ENCODE data around the gene PHF19. TPM values are rescaled to one million over a fixed set of nuclear protein-coding genes. Genes with fewer than 3 reads are reported as not detected.

PHF19 gene
- polyA plus RNA-seq, 1 of the 3 experiments (the other 2 are of a cell fraction) = 33.4 TPM

DNA sequence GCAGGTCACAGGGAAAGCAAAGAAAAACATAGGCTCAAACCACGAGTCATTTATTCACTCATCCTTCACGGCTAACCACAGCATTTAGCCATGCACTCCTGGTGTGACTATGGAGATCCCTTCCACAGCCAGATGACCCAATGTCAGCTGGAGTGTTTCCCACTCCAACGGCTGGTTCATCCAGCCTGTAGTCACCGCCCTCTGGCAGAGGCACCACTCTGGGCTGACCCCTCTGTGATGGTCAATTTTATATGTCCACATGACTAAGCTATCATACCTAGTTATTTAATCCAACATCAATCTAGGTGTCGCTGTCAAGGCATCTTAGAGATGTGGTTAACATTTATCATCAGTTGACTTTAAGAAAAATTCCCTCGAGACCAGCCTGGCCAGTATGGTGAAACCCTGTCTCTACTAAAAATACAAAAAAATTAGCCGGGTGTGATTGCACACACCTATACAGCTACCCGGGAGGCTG, 9.5 kb upstream of the PHF19 start:
- Histone ChIP-seq H3K9me3 (no peaks in the 10 kb centered on the region), H3K27me3 (ENCODE audit: insufficient read depth) (no peaks in the 10 kb centered on the region), H3F3A (replicated peaks; ENCODE audit: insufficient read depth) (no peaks in the 10 kb centered on the region), H3K36me3 (replicated peaks in 1 of 2; ENCODE audit: control insufficient read depth in 1 of 2, insufficient read depth in 2 of 2, low read length in 1 of 2) (no peaks in the 10 kb centered on the region), H3K79me2 (ENCODE audit: insufficient read depth) (no peaks in the 10 kb centered on the region), H3K4me1 (ENCODE audit: control insufficient read depth in 1 of 2, insufficient read depth in 2 of 2, low read depth in 1 of 2, low read length in 1 of 2) (peaks cover 5 to 11% of the 10 kb centered on the region in 2 experiments; a peak in 2 of 4 replicates), H2AFZ (ENCODE audit: low read depth) (no peak overlapping the region), H3K9me2 (no peaks in the 10 kb centered on the region), H4K20me1 (ENCODE audit: insufficient read depth) (no peaks in the 10 kb centered on the region), H3K4me2 (no peak overlapping the region), H3K9ac (no peak overlapping the region), H3K27ac (ENCODE audit: low read depth in 2 of 2, low read length in 1 of 2) (no peak overlapping the region), H3K4me3 (ENCODE audit: low read depth in 2 of 2, low read length in 1 of 2) (no peak overlapping the region)
- POLR2A ChIA-PET = no interaction called here
- CTCF ChIA-PET = interaction anchor here (1.1 to 1.8 kb wide), 5 partner anchors 9 to 50 kb away, joined by 3 to 4 read pairs (median 4); no protein-coding TSS in a partner anchor
- WGBS (ENCODE audit: low lambda C conversion rate) = 68% methylated on average over 8 of the region's 8 CpGs
- DNase-seq = no peak
- TF ChIP-seq CHD2 (IDR thresholded peaks at IDR 0.05; ENCODE audit: low read length, partially characterized antibody) = no peak
- no peak for TF ChIP-seq SIN3A (IDR thresholded peaks at IDR 0.05; ENCODE audit: borderline replicate concordance, low read depth, low read length)
- peak; percentile 52; the same call in 1 of the 2 replicates for TF ChIP-seq JUND (IDR thresholded peaks at IDR 0.05)
- TF ChIP-seq EZH2phosphoT487 (IDR thresholded peaks at IDR 0.05; ENCODE audit: borderline replicate concordance, low read depth) = no peak
- TF ChIP-seq RXRA (IDR thresholded peaks at IDR 0.05; ENCODE audit: borderline replicate concordance, low read depth) = peak; percentile 51; the same call in 1 of the 2 replicates
- no peak for TF ChIP-seq MXI1 (IDR thresholded peaks at IDR 0.05; ENCODE audit: low read depth, low read length)
- TF ChIP-seq RFX5 (IDR thresholded peaks at IDR 0.05; ENCODE audit: low read length) = no peak
- TF ChIP-seq SMC3 (IDR thresholded peaks at IDR 0.05; ENCODE audit: low read depth, low read length) = no peak
- TF ChIP-seq, protein P1, sequence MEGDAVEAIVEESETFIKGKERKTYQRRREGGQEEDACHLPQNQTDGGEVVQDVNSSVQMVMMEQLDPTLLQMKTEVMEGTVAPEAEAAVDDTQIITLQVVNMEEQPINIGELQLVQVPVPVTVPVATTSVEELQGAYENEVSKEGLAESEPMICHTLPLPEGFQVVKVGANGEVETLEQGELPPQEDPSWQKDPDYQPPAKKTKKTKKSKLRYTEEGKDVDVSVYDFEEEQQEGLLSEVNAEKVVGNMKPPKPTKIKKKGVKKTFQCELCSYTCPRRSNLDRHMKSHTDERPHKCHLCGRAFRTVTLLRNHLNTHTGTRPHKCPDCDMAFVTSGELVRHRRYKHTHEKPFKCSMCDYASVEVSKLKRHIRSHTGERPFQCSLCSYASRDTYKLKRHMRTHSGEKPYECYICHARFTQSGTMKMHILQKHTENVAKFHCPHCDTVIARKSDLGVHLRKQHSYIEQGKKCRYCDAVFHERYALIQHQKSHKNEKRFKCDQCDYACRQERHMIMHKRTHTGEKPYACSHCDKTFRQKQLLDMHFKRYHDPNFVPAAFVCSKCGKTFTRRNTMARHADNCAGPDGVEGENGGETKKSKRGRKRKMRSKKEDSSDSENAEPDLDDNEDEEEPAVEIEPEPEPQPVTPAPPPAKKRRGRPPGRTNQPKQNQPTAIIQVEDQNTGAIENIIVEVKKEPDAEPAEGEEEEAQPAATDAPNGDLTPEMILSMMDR (IDR thresholded peaks at IDR 0.05) = no peak
- 0 out of 2 replicates have a peak, but pooled peaks have one; percentile 16 for TF ChIP-seq TEAD4 (IDR thresholded peaks at IDR 0.05; ENCODE audit: borderline replicate concordance, insufficient read depth)
- no peak for TF ChIP-seq FOXJ3 (CRISPR knock-in tag; IDR thresholded peaks at IDR 0.05)
- no peak for TF ChIP-seq FOXM1 (IDR thresholded peaks at IDR 0.05; ENCODE audit: low read depth)
- TF ChIP-seq, protein P2, sequence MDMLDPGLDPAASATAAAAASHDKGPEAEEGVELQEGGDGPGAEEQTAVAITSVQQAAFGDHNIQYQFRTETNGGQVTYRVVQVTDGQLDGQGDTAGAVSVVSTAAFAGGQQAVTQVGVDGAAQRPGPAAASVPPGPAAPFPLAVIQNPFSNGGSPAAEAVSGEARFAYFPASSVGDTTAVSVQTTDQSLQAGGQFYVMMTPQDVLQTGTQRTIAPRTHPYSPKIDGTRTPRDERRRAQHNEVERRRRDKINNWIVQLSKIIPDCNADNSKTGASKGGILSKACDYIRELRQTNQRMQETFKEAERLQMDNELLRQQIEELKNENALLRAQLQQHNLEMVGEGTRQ (IDR thresholded peaks at IDR 0.05; ENCODE audit: borderline replicate concordance, low read depth, low read length) = no peak
- no peak for TF ChIP-seq GATA2 (CRISPR knock-in tag; IDR thresholded peaks at IDR 0.05)
- TF ChIP-seq RCOR1 (IDR thresholded peaks at IDR 0.05; ENCODE audit: low read length) = no peak
- TF ChIP-seq POLR2AphosphoS5 (IDR thresholded peaks at IDR 0.05; ENCODE audit: low read depth, low read length) = no peak; the same call in 1 of the 2 replicates
- TF ChIP-seq FOSL2 (IDR thresholded peaks at IDR 0.05; ENCODE audit: borderline replicate concordance, low read depth) = peak; percentile 47; the same call in 1 of the 2 replicates
- TF ChIP-seq GABPA (IDR thresholded peaks at IDR 0.05; ENCODE audit: low read depth) = no peak
- no peak for TF ChIP-seq ELF1 (IDR thresholded peaks at IDR 0.05)
- TF ChIP-seq RAD21 (IDR thresholded peaks at IDR 0.05; ENCODE audit: low read length) = no peak
- TF ChIP-seq NRF1 (IDR thresholded peaks at IDR 0.05; ENCODE audit: low read depth, low read length) = no peak
- TF ChIP-seq TCF12 (IDR thresholded peaks at IDR 0.05) = peak; percentile 77
- TF ChIP-seq MEF2A (IDR thresholded peaks at IDR 0.05; ENCODE audit: borderline replicate concordance, low read depth) = no peak
- TF ChIP-seq, protein P3, sequence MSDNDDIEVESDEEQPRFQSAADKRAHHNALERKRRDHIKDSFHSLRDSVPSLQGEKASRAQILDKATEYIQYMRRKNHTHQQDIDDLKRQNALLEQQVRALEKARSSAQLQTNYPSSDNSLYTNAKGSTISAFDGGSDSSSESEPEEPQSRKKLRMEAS (IDR thresholded peaks at IDR 0.05; ENCODE audit: low read depth) = no peak
- TF ChIP-seq TAF1 (IDR thresholded peaks at IDR 0.05; ENCODE audit: borderline replicate concordance, low read depth, low read length) = no peak
- TF ChIP-seq NFIC (IDR thresholded peaks at IDR 0.05; ENCODE audit: borderline replicate concordance) = peak; percentile 51; the same call in 1 of the 2 replicates
- no peak for TF ChIP-seq IRF3 (IDR thresholded peaks at IDR 0.05; ENCODE audit: low read depth, low read length)
- TF ChIP-seq, protein P4, sequence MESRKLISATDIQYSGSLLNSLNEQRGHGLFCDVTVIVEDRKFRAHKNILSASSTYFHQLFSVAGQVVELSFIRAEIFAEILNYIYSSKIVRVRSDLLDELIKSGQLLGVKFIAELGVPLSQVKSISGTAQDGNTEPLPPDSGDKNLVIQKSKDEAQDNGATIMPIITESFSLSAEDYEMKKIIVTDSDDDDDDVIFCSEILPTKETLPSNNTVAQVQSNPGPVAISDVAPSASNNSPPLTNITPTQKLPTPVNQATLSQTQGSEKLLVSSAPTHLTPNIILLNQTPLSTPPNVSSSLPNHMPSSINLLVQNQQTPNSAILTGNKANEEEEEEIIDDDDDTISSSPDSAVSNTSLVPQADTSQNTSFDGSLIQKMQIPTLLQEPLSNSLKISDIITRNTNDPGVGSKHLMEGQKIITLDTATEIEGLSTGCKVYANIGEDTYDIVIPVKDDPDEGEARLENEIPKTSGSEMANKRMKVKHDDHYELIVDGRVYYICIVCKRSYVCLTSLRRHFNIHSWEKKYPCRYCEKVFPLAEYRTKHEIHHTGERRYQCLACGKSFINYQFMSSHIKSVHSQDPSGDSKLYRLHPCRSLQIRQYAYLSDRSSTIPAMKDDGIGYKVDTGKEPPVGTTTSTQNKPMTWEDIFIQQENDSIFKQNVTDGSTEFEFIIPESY (IDR thresholded peaks at IDR 0.05; ENCODE audit: borderline replicate concordance, low read depth) = no peak
- TF ChIP-seq EP300 (IDR thresholded peaks at IDR 0.05; ENCODE audit: borderline replicate concordance in 1 of 2, low read depth in 1 of 2, low read length in 1 of 2) = peak in 1 of 2 experiments; percentile 55; a peak in 1 of 4 replicates
